Uterus (tissue), 4 donors: Measurements from ENCODE around the gene HDAC4. TPM values are rescaled to one million over a fixed set of nuclear protein-coding genes. Genes with fewer than 3 reads are reported as not detected.

Experiments
- DNase-seq, 2 donors: peaks; one replicate each; pipeline ENCODE4 v3.0.0-alpha.2; 2019 to 2020
- H3K27ac ChIP-seq, 2 donors: fragments of 200-600 bp; sonication (generic); 1 replicate in 1 of 2; 2 replicates in 1 of 2; pipeline ENCODE4 v1.5.1; 2016 to 2018
- H3K27me3 ChIP-seq, 2 donors: fragments of 200-600 bp; sonication (generic); one replicate each; pipeline ENCODE4 v1.5.1; 2018 to 2019; ENCODE audit warnings: control low read depth in 1 of 2
- H3K36me3 ChIP-seq, 2 donors: fragments of 200-600 bp; sonication (generic); one replicate each; pipeline ENCODE4 v1.5.1; 2019; ENCODE audit warnings: control low read depth in 1 of 2
- H3K4me1 ChIP-seq, 2 donors: fragments of 200-600 bp; sonication (generic); one replicate each; pipeline ENCODE4 v1.5.1; 2018 to 2019; ENCODE audit warnings: control low read depth in 1 of 2
- H3K4me3 ChIP-seq, 2 donors: fragments of 200-600 bp; sonication (generic); 1 replicate in 1 of 2; 2 replicates in 1 of 2; pipeline ENCODE4 v1.5.1; 2018 to 2019; ENCODE audit warnings: mild to moderate bottlenecking in 1 of 2
- H3K9me3 ChIP-seq, 2 donors: fragments of 200-600 bp; sonication (generic); one replicate each; pipeline ENCODE4 v1.5.1; 2019; ENCODE audit warnings: control low read depth in 1 of 2
- POLR2A ChIP-seq, 2 donors: fragments of 450-650 bp; IDR thresholded peaks; one replicate each; pipeline ENCODE4 v1.6.1; 2016; ENCODE audit warnings: antibody characterized with exemption in 2 of 2, mild to moderate bottlenecking in 1 of 2, moderate library complexity in 1 of 2
- intact Hi-C: fragments of 100-400 bp; cut with DNase I; formaldehyde crosslinking; loops from one replicate; pipeline ENCODE4 v1.15.1; 2023; ENCODE audit warnings: low total_unique reads
- total RNA-seq, 4 donors: library from RNA; depleted of rRNA in 3 of 4; stranded (reverse); fragments of >200 nt in 3 of 4; gene quantifications; one replicate each; pipeline versions ENCODE4 v1.1.0 to v1.2.4, GENCODE V29; 2014 to 2023
- TF ChIP-seq, protein P1 (sequence below), 4 experiments: fragments of 200-600 bp in 2 of 4; fragments of 450-650 bp in 2 of 4; sonication (generic) in 2 of 4; IDR thresholded peaks; one replicate each; pipeline ENCODE4 v1.5.1; 2016 to 2019; ENCODE audit warnings: antibody characterized with exemption in 4 of 4, mild to moderate bottlenecking in 2 of 4, moderate library complexity in 1 of 4
- donor health status: DM: yes; HTN: yes; CAD: no.

HDAC4 gene
- total RNA-seq, 4 donors from 2014 or later, result 42.1 to 91.5 (median 73.4) TPM

DNA sequence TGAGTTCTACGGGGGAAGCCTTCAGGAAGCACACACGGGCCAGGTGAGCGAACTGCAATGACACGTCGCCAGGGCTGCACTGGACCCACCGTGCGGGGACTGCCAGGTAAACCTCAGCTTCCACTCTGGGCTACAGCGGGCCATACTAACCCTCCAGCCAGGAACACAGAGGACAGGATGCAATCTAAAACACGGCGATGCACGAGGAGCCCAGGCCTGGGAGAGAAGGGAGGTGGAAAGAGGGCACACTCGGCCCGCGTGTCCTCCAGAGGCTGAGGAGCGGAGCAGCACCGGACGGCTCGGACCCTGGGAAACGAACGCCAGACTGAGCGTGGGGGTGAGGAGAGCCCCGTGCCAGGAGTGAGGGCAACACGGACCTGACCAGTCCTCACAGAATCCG lies 69.3 kb downstream of the HDAC4 start:
- peaks cover 22 to 25% of the 10 kb centered on the region in 2 donors for H3K4me1 ChIP-seq
- peak overlapping the region in 1 of 2 donors; percentile 4 for H3K4me3 ChIP-seq
- no peaks in the 10 kb centered on the region for H3K36me3 ChIP-seq
- no peaks in the 10 kb centered on the region for H3K27me3 ChIP-seq
- no peak for TF ChIP-seq POLR2A (IDR thresholded peaks at IDR 0.05)
- TF ChIP-seq, protein P1, sequence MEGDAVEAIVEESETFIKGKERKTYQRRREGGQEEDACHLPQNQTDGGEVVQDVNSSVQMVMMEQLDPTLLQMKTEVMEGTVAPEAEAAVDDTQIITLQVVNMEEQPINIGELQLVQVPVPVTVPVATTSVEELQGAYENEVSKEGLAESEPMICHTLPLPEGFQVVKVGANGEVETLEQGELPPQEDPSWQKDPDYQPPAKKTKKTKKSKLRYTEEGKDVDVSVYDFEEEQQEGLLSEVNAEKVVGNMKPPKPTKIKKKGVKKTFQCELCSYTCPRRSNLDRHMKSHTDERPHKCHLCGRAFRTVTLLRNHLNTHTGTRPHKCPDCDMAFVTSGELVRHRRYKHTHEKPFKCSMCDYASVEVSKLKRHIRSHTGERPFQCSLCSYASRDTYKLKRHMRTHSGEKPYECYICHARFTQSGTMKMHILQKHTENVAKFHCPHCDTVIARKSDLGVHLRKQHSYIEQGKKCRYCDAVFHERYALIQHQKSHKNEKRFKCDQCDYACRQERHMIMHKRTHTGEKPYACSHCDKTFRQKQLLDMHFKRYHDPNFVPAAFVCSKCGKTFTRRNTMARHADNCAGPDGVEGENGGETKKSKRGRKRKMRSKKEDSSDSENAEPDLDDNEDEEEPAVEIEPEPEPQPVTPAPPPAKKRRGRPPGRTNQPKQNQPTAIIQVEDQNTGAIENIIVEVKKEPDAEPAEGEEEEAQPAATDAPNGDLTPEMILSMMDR (IDR thresholded peaks at IDR 0.05), result no peak
- peak in 1 of 2 donors; percentile 20 for DNase-seq
- peak overlapping the region; percentile 92 to 94 for H3K27ac ChIP-seq
- no peaks in the 10 kb centered on the region for H3K9me3 ChIP-seq
- intact Hi-C loops, result no loop called here

DNA sequence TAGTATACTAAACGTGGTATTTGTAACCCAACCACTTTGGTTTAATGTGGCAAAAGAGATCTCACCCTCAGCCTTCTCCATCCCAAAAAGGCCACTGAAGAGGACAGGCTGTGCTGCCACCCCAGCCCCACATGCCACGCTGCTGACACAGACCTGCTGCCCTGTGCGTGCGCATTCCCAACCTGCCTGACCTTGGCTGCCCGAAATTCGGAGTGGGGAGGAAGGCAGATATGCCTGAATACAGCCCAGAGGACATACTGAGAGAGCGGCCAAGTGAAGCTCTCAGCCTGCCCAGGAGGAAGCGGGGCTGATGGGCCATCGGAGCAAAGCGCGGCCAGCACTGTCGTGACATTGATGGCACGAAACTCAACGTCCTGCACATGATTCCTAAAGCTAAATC lies 70.0 kb downstream of the HDAC4 start:
- DNase-seq, result peak in 1 of 2 donors; percentile 13
- H3K36me3 ChIP-seq, result no peaks in the 10 kb centered on the region
- no peak overlapping the region for H3K4me3 ChIP-seq
- intact Hi-C loops, result no loop called here
- H3K9me3 ChIP-seq, result no peaks in the 10 kb centered on the region
- peak overlapping the region; percentile 92 to 94 for H3K27ac ChIP-seq
- TF ChIP-seq POLR2A (IDR thresholded peaks at IDR 0.05), result no peak
- TF ChIP-seq, protein P1 (IDR thresholded peaks at IDR 0.05), result no peak
- no peaks in the 10 kb centered on the region for H3K27me3 ChIP-seq
- H3K4me1 ChIP-seq, result peaks cover 22 to 25% of the 10 kb centered on the region in 2 donors

DNA sequence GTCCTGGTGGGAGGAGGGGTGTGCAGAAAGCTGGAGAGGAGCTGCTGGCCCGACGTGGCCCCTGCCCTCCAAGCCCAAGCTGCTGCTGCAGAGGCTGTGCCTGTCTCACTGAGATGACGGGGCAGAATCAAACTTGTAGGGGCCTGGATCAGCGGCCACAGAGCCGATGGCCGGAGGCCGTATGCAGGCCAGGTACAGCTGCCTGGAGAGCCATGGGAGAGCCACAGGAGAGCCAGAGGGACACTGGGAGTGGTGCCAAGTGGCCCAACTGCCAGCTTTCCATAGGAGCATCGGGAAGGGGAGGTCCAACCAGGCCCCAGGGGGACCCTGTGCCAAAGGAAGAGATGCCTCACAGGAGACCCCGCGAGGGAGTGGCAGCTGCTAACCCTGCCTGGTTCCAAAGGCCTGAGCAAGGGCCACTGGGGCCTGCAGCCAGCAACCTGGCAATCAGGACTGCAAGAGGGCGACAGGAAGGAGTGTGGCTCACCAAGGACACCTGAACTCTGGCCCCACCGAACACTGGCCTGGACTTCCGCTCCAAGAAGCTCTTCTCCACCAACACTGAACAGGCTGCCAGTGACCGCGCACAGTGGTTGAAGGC lies 70.7 kb downstream of the HDAC4 start:
- TF ChIP-seq, protein P1 (IDR thresholded peaks at IDR 0.05), result no peak
- TF ChIP-seq POLR2A (IDR thresholded peaks at IDR 0.05), result no peak
- peaks cover 22 to 25% of the 10 kb centered on the region in 2 donors for H3K4me1 ChIP-seq
- no peaks in the 10 kb centered on the region for H3K27me3 ChIP-seq
- peak overlapping the region; percentile 92 to 94 for H3K27ac ChIP-seq
- peak in 1 of 2 donors; percentile 50 for DNase-seq
- intact Hi-C loops, result no loop called here
- H3K36me3 ChIP-seq, result no peaks in the 10 kb centered on the region
- no peak overlapping the region for H3K4me3 ChIP-seq
- no peaks in the 10 kb centered on the region for H3K9me3 ChIP-seq

DNA sequence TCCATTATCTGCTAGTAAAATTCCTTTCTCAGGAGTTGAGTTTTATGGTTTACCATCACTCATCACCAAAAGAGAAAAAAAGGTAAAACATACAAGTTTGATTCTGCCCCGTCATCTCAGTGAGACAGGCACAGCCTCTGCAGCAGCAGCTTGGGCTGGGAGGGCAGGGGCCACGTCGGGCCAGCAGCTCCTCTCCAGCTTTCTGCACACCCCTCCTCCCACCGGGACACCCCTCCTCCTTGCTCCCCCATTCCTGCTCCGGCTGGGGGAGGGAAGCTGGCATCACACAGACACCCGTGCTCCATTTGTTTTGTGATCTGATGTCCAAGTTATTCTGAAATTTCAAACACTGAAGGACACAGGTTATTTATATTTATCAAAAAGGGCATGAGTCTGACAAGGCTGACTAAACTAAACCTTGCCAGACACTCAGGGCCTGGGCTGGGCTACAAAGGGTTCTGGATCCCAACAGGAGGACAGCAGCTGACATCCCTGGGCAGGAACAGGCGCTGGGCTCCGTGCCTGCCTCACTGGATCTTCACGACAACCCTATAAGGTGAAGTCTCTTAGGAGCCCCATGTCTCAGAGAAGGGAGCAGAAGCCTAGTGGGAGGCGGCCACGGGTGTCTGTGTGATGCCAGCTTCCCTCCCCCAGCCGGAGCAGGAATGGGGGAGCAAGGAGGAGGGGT lies 71.4 kb downstream of the HDAC4 start:
- peak; percentile 62 to 72 for DNase-seq
- intact Hi-C loops, result no loop called here
- peaks cover 22 to 25% of the 10 kb centered on the region in 2 donors for H3K4me1 ChIP-seq
- H3K4me3 ChIP-seq, result peak overlapping the region in 1 of 2 donors; percentile 25
- peak overlapping the region; percentile 92 to 94 for H3K27ac ChIP-seq
- no peaks in the 10 kb centered on the region for H3K9me3 ChIP-seq
- H3K27me3 ChIP-seq, result no peaks in the 10 kb centered on the region
- H3K36me3 ChIP-seq, result no peaks in the 10 kb centered on the region
- no peak for TF ChIP-seq POLR2A (IDR thresholded peaks at IDR 0.05)
- TF ChIP-seq, protein P1 (IDR thresholded peaks at IDR 0.05), result no peak
